Spleen (tissue), 7 donors: Measurements from ENCODE around the gene PLCB1.

Source experiments
- CTCF ChIP-seq, 11 experiments: fragments of 200-600 bp in 7 of 11; fragments of 450-650 bp in 4 of 11; sonication (generic) in 4 of 11; IDR thresholded peaks in 8 of 11; conservative IDR thresholded peaks in 3 of 11; 1 replicate in 7 of 11; 2 replicates in 4 of 11; pipeline versions ENCODE4 v1.4.0 to v1.8.0; 2016 to 2021; ENCODE audit warnings: antibody characterized with exemption in 11 of 11, inconsistent platforms in 4 of 11, mild to moderate bottlenecking in 1 of 11
- POLR2A ChIP-seq, 3 donors: fragments of 450-650 bp; IDR thresholded peaks; one replicate each; pipeline ENCODE4 v1.5.1; 2017; ENCODE audit warnings: antibody characterized with exemption in 3 of 3, mild to moderate bottlenecking in 1 of 3
- donor health status: DM: no; HTN: no; CAD: no; lungs with moderate emphysema.
- donor health status: DM: no; HTN: no; CAD: no.
- donor health status: DM: no; HTN: no; CAD: no.

GRCh38 chr20:8583012-8583565 lies 451.0 kb downstream of the PLCB1 start:
- TF ChIP-seq CTCF (IDR thresholded peaks at IDR 0.05 in 8 of 11, conservative IDR thresholded peaks at IDR 0.05 in 3 of 11) (no peak), POLR2A (IDR thresholded peaks at IDR 0.05) (no peak)
